GM12892 (cell line): ENCODE measurements around the gene TES.

Experiments
- POLR2A ChIP-seq: IDR thresholded peaks from 2 replicates; pipeline ENCODE4 v1.6.1; 2011; ENCODE audit warnings: low read depth, low read length, control low read depth
- POLR2AphosphoS5 ChIP-seq: IDR thresholded peaks from 2 replicates; pipeline ENCODE4 v1.6.1; 2011; ENCODE audit warnings: low read depth, low read length, control low read depth

DNA sequence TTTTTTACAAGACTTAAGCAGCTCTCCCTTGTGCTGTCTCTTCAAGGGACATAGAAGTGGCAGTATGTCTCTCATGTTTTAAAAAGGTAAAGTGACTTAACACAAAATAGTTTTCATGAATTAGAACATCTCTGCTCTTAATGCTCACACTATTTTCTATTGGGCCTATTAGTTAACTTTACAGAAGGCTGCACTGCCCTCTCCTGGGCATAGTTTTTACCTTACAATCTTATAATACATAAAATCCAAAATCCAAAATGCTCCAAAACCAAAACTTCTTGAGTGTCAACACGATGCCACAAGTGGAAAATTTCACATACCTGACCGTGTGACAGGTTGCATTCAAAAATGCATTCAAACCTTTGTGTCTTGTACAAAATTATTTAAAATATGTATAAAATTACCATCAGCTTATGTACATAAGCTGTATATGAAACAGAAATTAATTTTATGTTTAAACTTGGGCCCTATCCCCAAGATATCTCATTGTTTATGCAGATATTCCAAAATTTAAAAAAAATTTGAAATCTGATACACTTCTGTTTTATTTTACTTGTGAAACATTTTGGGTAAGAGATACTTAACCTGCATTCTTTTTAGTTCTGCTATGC lies 25.8 kb downstream of the TES start:
- TF ChIP-seq POLR2A (no peak), POLR2AphosphoS5 (no peak)
